ENCODE results near the gene ROR1.

ROR1 gene

DNA sequence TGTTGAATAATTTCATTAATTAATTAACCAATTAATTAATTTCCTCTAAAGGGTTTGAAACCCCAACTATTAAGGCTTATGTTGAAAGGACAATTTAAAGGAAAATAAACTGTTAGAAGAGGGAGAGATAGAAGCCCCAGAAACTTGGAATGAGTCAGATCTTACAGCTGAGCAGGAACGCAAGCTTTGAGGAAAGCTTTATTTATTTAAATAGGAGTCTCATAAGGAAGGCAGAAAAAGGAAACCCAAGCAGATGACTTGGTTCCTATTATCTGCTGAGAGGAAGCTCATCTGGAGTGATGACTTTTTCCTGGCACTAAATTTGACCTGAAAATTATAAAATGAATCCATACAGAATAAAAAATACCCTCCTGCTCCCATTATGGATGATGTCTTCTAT, 105.1 kb downstream of the ROR1 start:
- Histone ChIP-seq H3K4me3 (ENCODE audit: low read depth in 1 of 2, low read length in 1 of 2) (no peak overlapping the region), H3K36me3 (no peaks in the 10 kb centered on the region), H3K27me3 (no peaks in the 10 kb centered on the region), H3K27ac (no peak overlapping the region), H3K4me1 (ENCODE audit: control insufficient read depth in 1 of 2, insufficient read depth in 1 of 2, low read depth in 1 of 2, low read length in 1 of 2) (no peaks in the 10 kb centered on the region), H3K9me3 (no peaks in the 10 kb centered on the region)
- TF ChIP-seq, protein P1, sequence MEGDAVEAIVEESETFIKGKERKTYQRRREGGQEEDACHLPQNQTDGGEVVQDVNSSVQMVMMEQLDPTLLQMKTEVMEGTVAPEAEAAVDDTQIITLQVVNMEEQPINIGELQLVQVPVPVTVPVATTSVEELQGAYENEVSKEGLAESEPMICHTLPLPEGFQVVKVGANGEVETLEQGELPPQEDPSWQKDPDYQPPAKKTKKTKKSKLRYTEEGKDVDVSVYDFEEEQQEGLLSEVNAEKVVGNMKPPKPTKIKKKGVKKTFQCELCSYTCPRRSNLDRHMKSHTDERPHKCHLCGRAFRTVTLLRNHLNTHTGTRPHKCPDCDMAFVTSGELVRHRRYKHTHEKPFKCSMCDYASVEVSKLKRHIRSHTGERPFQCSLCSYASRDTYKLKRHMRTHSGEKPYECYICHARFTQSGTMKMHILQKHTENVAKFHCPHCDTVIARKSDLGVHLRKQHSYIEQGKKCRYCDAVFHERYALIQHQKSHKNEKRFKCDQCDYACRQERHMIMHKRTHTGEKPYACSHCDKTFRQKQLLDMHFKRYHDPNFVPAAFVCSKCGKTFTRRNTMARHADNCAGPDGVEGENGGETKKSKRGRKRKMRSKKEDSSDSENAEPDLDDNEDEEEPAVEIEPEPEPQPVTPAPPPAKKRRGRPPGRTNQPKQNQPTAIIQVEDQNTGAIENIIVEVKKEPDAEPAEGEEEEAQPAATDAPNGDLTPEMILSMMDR (IDR thresholded peaks at IDR 0.05), result no peak

DNA sequence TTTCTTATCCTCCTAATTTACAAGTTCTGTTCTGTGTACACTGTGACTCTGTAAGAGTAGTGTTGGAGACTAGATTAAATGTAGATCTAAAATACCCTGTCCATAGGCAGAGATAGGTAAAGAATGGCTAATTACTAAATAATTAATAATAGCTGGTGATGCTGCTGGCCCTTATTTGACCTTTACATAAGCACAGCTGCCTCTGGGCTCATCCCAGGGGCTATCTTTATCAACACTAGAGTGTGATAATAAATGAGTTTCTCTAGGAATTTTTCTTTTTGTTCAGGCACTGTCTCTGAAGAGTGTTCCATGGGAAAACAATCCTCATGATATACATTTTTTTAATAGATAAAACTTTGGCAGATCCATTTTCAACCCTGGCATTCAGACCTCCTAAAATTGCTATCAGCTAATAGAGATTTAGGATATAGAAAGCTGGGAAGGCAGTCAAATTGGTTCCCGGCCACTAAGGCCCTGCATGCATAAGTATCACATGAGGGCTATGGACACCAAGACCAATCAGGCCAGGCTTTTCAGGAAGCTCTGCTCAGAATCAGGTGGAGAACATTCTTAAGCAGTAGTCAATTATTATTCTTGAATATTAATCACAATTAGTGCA, 107.2 kb downstream of the ROR1 start:
- Histone ChIP-seq H3K36me3 (no peaks in the 10 kb centered on the region), H3K9me3 (no peaks in the 10 kb centered on the region), H3K4me1 (ENCODE audit: control insufficient read depth in 1 of 2, insufficient read depth in 1 of 2, low read depth in 1 of 2, low read length in 1 of 2) (no peaks in the 10 kb centered on the region), H3K27ac (no peak overlapping the region), H3K27me3 (no peaks in the 10 kb centered on the region), H3K4me3 (ENCODE audit: low read depth in 1 of 2, low read length in 1 of 2) (no peak overlapping the region)
- TF ChIP-seq, protein P1 (IDR thresholded peaks at IDR 0.05), result no peak

DNA sequence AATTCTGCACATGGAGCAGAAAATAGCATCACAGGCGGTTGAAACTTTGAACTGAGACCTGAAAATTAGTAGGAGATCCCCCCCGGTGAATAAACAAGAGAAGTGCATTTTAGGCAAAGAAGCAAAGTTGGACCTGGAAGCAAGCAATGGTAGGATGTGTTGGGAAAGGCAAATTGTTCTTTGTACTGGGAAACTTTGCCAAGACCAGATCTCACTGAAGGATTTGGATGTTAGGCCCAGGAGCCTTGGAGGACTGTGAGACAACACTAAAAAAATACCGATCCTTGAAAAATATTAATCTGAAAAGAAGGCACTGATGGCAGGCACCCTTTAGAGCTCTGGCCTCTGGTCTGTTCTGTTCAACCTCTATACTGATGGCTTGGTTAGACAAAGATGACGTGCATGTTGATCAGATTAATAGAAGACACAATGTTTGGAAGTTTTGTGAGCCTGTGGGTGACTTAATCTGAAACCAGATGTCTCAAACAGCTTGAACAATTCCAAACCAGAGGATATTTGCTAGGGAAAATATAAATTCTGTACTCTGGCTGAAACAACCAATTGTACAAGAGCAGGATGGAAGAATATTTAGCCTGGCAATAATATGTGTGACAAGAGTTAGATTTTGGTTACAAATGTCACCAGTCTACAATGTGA, 108.4 kb downstream of the ROR1 start:
- TF ChIP-seq, protein P1 (IDR thresholded peaks at IDR 0.05), result no peak
- no peaks in the 10 kb centered on the region for H3K27me3 ChIP-seq
- no peaks in the 10 kb centered on the region for H3K36me3 ChIP-seq
- H3K4me3 ChIP-seq (ENCODE audit: low read depth in 1 of 2, low read length in 1 of 2), result no peak overlapping the region
- H3K27ac ChIP-seq, result no peak overlapping the region
- H3K9me3 ChIP-seq, result no peaks in the 10 kb centered on the region
- H3K4me1 ChIP-seq (ENCODE audit: control insufficient read depth in 1 of 2, insufficient read depth in 1 of 2, low read depth in 1 of 2, low read length in 1 of 2), result no peaks in the 10 kb centered on the region

DNA sequence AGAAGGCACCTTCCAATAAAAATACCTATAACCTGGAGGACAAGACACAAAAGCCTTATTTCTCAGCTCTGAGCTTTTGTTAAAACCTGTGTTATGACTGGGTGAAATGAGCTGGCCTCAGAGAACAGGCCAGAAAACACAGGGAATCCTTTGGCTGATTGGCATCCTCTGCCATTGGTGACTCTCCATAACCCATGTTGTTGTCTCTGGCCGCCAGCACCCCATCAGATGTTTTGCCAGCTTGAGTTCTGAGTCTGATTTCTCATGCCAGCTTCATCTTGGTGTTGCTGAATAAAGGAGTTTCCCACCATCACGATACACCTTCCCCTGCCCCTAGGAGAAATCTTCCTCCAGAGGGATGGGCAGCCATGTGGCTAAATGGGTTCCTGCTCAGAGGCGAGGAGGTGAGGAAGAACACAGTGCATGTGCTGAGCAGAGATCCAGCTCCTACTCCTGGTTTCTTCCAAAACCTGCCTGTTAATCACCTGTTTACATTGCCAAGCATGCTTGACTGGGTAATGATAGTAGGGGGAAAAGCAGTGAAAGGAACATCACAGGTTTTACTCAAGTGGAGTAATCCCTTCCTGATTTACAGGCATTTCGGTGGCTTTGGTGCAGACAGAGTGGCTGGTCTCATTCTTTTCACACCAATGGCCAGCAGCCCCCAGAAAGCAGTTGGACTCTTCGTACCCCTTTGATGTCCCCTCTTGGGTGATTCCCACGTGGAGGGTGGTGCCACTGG, 109.8 kb downstream of the ROR1 start:
- no peaks in the 10 kb centered on the region for H3K36me3 ChIP-seq
- H3K4me1 ChIP-seq (ENCODE audit: control insufficient read depth in 1 of 2, insufficient read depth in 1 of 2, low read depth in 1 of 2, low read length in 1 of 2), result no peaks in the 10 kb centered on the region
- no peaks in the 10 kb centered on the region for H3K9me3 ChIP-seq
- H3K4me3 ChIP-seq (ENCODE audit: low read depth in 1 of 2, low read length in 1 of 2), result no peak overlapping the region
- no peaks in the 10 kb centered on the region for H3K27me3 ChIP-seq
- TF ChIP-seq, protein P1 (IDR thresholded peaks at IDR 0.05), result no peak
- H3K27ac ChIP-seq, result no peak overlapping the region

DNA sequence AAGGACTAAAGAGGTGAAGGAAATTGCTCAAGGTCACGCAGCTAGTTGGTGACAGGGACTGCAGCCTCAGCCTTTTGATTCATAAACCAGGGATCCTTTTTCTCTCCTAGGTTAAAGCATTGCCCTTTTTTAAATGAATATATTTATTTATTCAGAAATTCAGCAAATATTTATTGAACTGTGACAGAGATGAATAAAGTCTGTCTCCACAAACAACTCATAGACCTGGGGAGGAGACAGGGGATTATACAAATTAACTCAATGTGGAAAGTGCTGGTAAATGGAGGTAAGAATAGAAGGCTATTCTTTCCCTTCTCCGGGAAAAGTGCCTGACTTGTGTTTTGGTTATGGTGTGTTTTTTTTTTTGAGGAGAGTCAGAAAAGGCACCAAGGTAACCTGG, 110.7 kb downstream of the ROR1 start:
- Histone ChIP-seq H3K36me3 (no peaks in the 10 kb centered on the region), H3K9me3 (no peaks in the 10 kb centered on the region), H3K4me3 (ENCODE audit: low read depth in 1 of 2, low read length in 1 of 2) (no peak overlapping the region), H3K4me1 (ENCODE audit: control insufficient read depth in 1 of 2, insufficient read depth in 1 of 2, low read depth in 1 of 2, low read length in 1 of 2) (no peaks in the 10 kb centered on the region), H3K27me3 (no peaks in the 10 kb centered on the region), H3K27ac (no peak overlapping the region)
- TF ChIP-seq, protein P1 (IDR thresholded peaks at IDR 0.05), result no peak

Measured in neutrophil (primary cell).